ENCODE results near the gene INPP5A.

GRCh38 chr10:132521466-132522102 is 16.0 kb upstream of the INPP5A start:
- no peak for TF ChIP-seq CTCF (IDR thresholded peaks at IDR 0.05)
- no peak for TF ChIP-seq EZH2phosphoT487 (IDR thresholded peaks at IDR 0.05)
- TF ChIP-seq EZH2 (IDR thresholded peaks at IDR 0.05) = no peak
